OCI-LY3 (cell line): ENCODE measurements around the gene AGAP1.

Experiments
- H2AFZ ChIP-seq: fragments of 200-600, 300-600 bp; shearing (Covaris generic); 2 replicates; pipeline ENCODE4 v1.6.0; 2014; ENCODE audit warnings: antibody characterized with exemption, low read depth, low read length
- H3K27ac ChIP-seq: fragments of 200-600, 300-600 bp; sonication (generic); 2 replicates; pipeline ENCODE4 v1.5.1; 2014; ENCODE audit warnings: mild to moderate bottlenecking, low read length, moderate library complexity, mixed read lengths
- H3K27me3 ChIP-seq: fragments of 200-600, 300-600 bp; sonication (generic); 2 replicates; pipeline ENCODE4 v1.6.1; 2014; ENCODE audit warnings: low read depth, low read length, mixed read lengths
- H3K36me3 ChIP-seq: fragments of 200-600, 300-600 bp; sonication (generic); replicated peaks from 2 replicates; pipeline ENCODE3; 2014; ENCODE audit warnings: low read depth, low read length, mixed read lengths
- H3K4me1 ChIP-seq: fragments of 300-600, 200-600 bp; sonication (generic); 2 replicates; pipeline ENCODE4 v1.6.1; 2014; ENCODE audit warnings: low read length, mixed read lengths
- H3K4me2 ChIP-seq: fragments of 200-600, 300-600 bp; sonication (generic); 2 replicates; pipeline ENCODE4 v1.6.1; 2014; ENCODE audit warnings: low read length, mixed read lengths
- H3K4me3 ChIP-seq: fragments of 300-600, 200-600 bp; sonication (generic); 2 replicates; pipeline ENCODE4 v1.5.1; 2014; ENCODE audit warnings: antibody characterized with exemption, mild to moderate bottlenecking, low read length, moderate library complexity
- H3K79me2 ChIP-seq: fragments of 300-600, 200-600 bp; shearing (Covaris generic); 2 replicates; pipeline ENCODE4 v1.6.1; 2014; ENCODE audit warnings: mild to moderate bottlenecking, low read length, mixed read lengths
- H3K9ac ChIP-seq: fragments of 300-600, 200-600 bp; shearing (Covaris generic); 2 replicates; pipeline ENCODE4 v1.6.0; 2014; ENCODE audit warnings: mild to moderate bottlenecking, low read length, moderate library complexity
- H3K9me3 ChIP-seq: fragments of 200-600, 300-600 bp; shearing (Covaris generic); 2 replicates; pipeline ENCODE4 v1.6.1; 2014; ENCODE audit warnings: low read length, mixed read lengths; ENCODE audit not compliant: insufficient read depth
- H4K20me1 ChIP-seq: fragments of 200-600, 300-600 bp; sonication (generic); 2 replicates; pipeline ENCODE4 v1.6.1; 2016; ENCODE audit warnings: low read length, mixed read lengths; ENCODE audit not compliant: insufficient read depth
- CTCF ChIP-seq: fragments of 200-600, 300-600 bp; sonication (generic); IDR thresholded peaks from 2 replicates; pipeline ENCODE4 v1.5.1; 2014; ENCODE audit warnings: antibody characterized with exemption, low read length, low read depth
- EZH2phosphoT487 ChIP-seq: fragments of 200-600 bp; shearing (Covaris generic); IDR thresholded peaks from 2 replicates; pipeline ENCODE4 v1.6.1; 2018; ENCODE audit warnings: antibody characterized with exemption, mixed run types, low read depth

The AGAP1 gene

GRCh38 chr2:235591231-235591730, 97.4 kb downstream of the AGAP1 start:
- no peak overlapping the region for H3K9ac ChIP-seq
- no peaks in the 10 kb centered on the region for H4K20me1 ChIP-seq
- H3K36me3 ChIP-seq, result no peaks in the 10 kb centered on the region
- no peaks in the 10 kb centered on the region for H3K27me3 ChIP-seq
- H3K79me2 ChIP-seq, result no peaks in the 10 kb centered on the region
- H2AFZ ChIP-seq, result no peak overlapping the region
- no peaks in the 10 kb centered on the region for H3K4me1 ChIP-seq
- TF ChIP-seq EZH2phosphoT487 (no peak), CTCF (no peak)
- no peak overlapping the region for H3K27ac ChIP-seq
- H3K4me3 ChIP-seq, result no peak overlapping the region
- H3K9me3 ChIP-seq, result no peaks in the 10 kb centered on the region
- no peak overlapping the region for H3K4me2 ChIP-seq

- no peak overlapping the region for H2AFZ ChIP-seq
- no peaks in the 10 kb centered on the region for H3K79me2 ChIP-seq
- H3K4me3 ChIP-seq, result no peak overlapping the region
- no peaks in the 10 kb centered on the region for H4K20me1 ChIP-seq
- no peaks in the 10 kb centered on the region for H3K27me3 ChIP-seq
- no peak overlapping the region for H3K9ac ChIP-seq
- no peak for TF ChIP-seq EZH2phosphoT487
- H3K9me3 ChIP-seq, result no peaks in the 10 kb centered on the region
- no peaks in the 10 kb centered on the region for H3K36me3 ChIP-seq
- H3K4me2 ChIP-seq, result no peak overlapping the region
- H3K27ac ChIP-seq, result no peak overlapping the region
- H3K4me1 ChIP-seq, result no peaks in the 10 kb centered on the region
Measured at GRCh38 chr2:235591921-235592320, 98.1 kb downstream of the AGAP1 start.

GRCh38 chr2:235592430-235592829, 98.6 kb downstream of the AGAP1 start:
- H3K36me3 ChIP-seq, result no peaks in the 10 kb centered on the region
- H2AFZ ChIP-seq, result no peak overlapping the region
- H3K4me3 ChIP-seq, result no peak overlapping the region
- no peaks in the 10 kb centered on the region for H3K27me3 ChIP-seq
- H4K20me1 ChIP-seq, result no peaks in the 10 kb centered on the region
- TF ChIP-seq EZH2phosphoT487 (no peak), CTCF (no peak)
- no peaks in the 10 kb centered on the region for H3K4me1 ChIP-seq
- H3K4me2 ChIP-seq, result no peak overlapping the region
- no peaks in the 10 kb centered on the region for H3K79me2 ChIP-seq
- no peaks in the 10 kb centered on the region for H3K9me3 ChIP-seq
- no peak overlapping the region for H3K27ac ChIP-seq
- no peak overlapping the region for H3K9ac ChIP-seq

- H3K27ac ChIP-seq, result no peak overlapping the region
- no peak overlapping the region for H3K4me3 ChIP-seq
- no peak overlapping the region for H2AFZ ChIP-seq
- H3K4me2 ChIP-seq, result no peak overlapping the region
- H3K4me1 ChIP-seq, result no peaks in the 10 kb centered on the region
- no peak overlapping the region for H3K9ac ChIP-seq
- no peaks in the 10 kb centered on the region for H3K9me3 ChIP-seq
- no peaks in the 10 kb centered on the region for H3K27me3 ChIP-seq
- no peaks in the 10 kb centered on the region for H3K36me3 ChIP-seq
- no peaks in the 10 kb centered on the region for H4K20me1 ChIP-seq
- TF ChIP-seq EZH2phosphoT487, result no peak
- TF ChIP-seq CTCF, result no peak
- no peaks in the 10 kb centered on the region for H3K79me2 ChIP-seq
Measured at GRCh38 chr2:235592836-235593235, 99.0 kb downstream of the AGAP1 start.

- H3K4me1 ChIP-seq, result no peaks in the 10 kb centered on the region
- no peak overlapping the region for H3K4me2 ChIP-seq
- no peaks in the 10 kb centered on the region for H3K36me3 ChIP-seq
- H3K4me3 ChIP-seq, result no peak overlapping the region
- no peaks in the 10 kb centered on the region for H4K20me1 ChIP-seq
- H2AFZ ChIP-seq, result no peak overlapping the region
- no peaks in the 10 kb centered on the region for H3K9me3 ChIP-seq
- TF ChIP-seq EZH2phosphoT487, result no peak
- peak; percentile 47 for TF ChIP-seq CTCF
- H3K79me2 ChIP-seq, result no peaks in the 10 kb centered on the region
- no peak overlapping the region for H3K27ac ChIP-seq
- no peak overlapping the region for H3K9ac ChIP-seq
- no peaks in the 10 kb centered on the region for H3K27me3 ChIP-seq
Measured at GRCh38 chr2:235594041-235594440, 100.2 kb downstream of the AGAP1 start.
